Measurements from ENCODE around the gene GRIFIN.

DNA sequence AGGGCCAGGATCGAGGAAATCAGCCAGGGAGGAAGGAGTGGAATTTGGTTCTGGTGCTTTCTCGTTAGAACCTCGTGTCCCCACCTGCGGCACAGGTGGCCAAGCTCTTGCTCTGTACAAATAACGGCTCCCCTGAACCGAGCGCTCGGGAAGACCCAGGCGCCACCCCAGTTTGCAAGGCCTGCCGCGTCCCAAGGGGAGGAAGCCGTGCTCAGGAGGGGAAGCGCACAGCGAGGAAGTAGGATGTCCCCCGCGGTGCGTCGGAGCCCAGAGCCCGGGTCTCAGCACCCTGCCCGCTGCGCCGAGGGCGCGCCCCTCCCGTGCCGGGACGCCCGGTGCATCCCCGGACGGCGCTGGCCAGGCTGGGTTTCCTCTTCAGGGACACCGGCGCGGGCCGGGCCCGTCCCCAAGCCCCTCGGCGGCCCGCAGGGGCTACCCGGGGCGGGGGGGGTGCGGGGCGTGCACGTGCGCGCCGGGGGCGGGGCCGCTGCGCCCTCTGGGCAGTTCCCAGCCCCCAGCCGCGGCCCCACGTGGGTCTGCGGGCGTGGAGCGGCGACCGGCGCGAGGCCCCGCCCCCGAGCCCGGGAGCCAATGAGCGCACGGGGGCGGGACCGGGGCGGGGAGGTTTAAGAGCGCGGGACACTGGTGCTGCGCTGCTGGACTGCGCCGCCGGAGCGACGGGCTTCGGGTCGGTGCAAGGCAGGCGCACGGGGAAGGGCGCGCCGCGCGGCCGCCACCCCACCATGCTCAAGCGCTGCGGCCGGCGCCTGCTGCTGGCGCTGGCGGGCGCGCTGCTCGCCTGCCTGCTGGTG is 43.1 kb upstream of the GRIFIN start, which contains the start of gene LFNG:
- TF ChIP-seq, protein P1, sequence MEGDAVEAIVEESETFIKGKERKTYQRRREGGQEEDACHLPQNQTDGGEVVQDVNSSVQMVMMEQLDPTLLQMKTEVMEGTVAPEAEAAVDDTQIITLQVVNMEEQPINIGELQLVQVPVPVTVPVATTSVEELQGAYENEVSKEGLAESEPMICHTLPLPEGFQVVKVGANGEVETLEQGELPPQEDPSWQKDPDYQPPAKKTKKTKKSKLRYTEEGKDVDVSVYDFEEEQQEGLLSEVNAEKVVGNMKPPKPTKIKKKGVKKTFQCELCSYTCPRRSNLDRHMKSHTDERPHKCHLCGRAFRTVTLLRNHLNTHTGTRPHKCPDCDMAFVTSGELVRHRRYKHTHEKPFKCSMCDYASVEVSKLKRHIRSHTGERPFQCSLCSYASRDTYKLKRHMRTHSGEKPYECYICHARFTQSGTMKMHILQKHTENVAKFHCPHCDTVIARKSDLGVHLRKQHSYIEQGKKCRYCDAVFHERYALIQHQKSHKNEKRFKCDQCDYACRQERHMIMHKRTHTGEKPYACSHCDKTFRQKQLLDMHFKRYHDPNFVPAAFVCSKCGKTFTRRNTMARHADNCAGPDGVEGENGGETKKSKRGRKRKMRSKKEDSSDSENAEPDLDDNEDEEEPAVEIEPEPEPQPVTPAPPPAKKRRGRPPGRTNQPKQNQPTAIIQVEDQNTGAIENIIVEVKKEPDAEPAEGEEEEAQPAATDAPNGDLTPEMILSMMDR (optimal IDR thresholded peaks at IDR 0.05 in 1 of 3, IDR thresholded peaks at IDR 0.05 in 1 of 3, conservative IDR thresholded peaks at IDR 0.05 in 1 of 3; ENCODE audit: extremely low read depth in 1 of 3, insufficient read depth in 2 of 3, low read length in 3 of 3) = no peak
- no peak for TF ChIP-seq EZH2 (IDR thresholded peaks at IDR 0.05; ENCODE audit: low read length)
